Measurements from ENCODE around the gene C9orf78.

C9orf78 gene

GRCh38 chr9:129860653-129861446 is 25.8 kb upstream of the C9orf78 start:
- DNase-seq (ENCODE audit: low read depth) = no peak

GRCh38 chr9:129858167-129858962 is 23.3 kb upstream of the C9orf78 start:
- no peak for DNase-seq (ENCODE audit: low read depth)
- no peak overlapping the region for H3K4me3 ChIP-seq (ENCODE audit: low read length)
- TF ChIP-seq CTCF (conservative IDR thresholded peaks at IDR 0.05; ENCODE audit: low read depth, low read length) = no peak

More at GRCh38 chr9:129860653-129861446, 25.8 kb upstream of the C9orf78 start:
- H3K4me3 ChIP-seq (ENCODE audit: low read length) = no peak overlapping the region
- no peak for TF ChIP-seq CTCF (conservative IDR thresholded peaks at IDR 0.05; ENCODE audit: low read depth, low read length)

GRCh38 chr9:129857207-129857606 is 22.1 kb upstream of the C9orf78 start:
- DNase-seq (ENCODE audit: low read depth) = no peak
- H3K4me3 ChIP-seq (ENCODE audit: low read length) = no peak overlapping the region
- TF ChIP-seq CTCF (conservative IDR thresholded peaks at IDR 0.05; ENCODE audit: low read depth, low read length) = no peak

GRCh38 chr9:129854588-129855110 is 19.6 kb upstream of the C9orf78 start:
- no peak overlapping the region for H3K4me3 ChIP-seq (ENCODE audit: low read length)
- DNase-seq (ENCODE audit: low read depth) = no peak
- TF ChIP-seq CTCF (conservative IDR thresholded peaks at IDR 0.05; ENCODE audit: low read depth, low read length) = no peak

GRCh38 chr9:129853614-129854013 is 18.5 kb upstream of the C9orf78 start:
- no peak for DNase-seq (ENCODE audit: low read depth)

GRCh38 chr9:129852579-129852978 is 17.5 kb upstream of the C9orf78 start:
- no peak for DNase-seq (ENCODE audit: low read depth)
- H3K4me3 ChIP-seq (ENCODE audit: low read length) = no peak overlapping the region
- TF ChIP-seq CTCF (conservative IDR thresholded peaks at IDR 0.05; ENCODE audit: low read depth, low read length) = no peak

More at GRCh38 chr9:129853614-129854013, 18.5 kb upstream of the C9orf78 start:
- TF ChIP-seq CTCF (conservative IDR thresholded peaks at IDR 0.05; ENCODE audit: low read depth, low read length) = no peak
- H3K4me3 ChIP-seq (ENCODE audit: low read length) = no peak overlapping the region
